HG02610 (cell line): ENCODE measurements around the gene ZBED6.
"Not testable (repeated sequence)": the region's sequence is repeated elsewhere in the genome, so short reads cannot be mapped to it uniquely, and the experiment has no call there.

Experiments
- ATAC-seq: cut with Tn5 transposase; IDR thresholded peaks from one replicate; pipeline ENCODE4 v1.9.1; 2021; ENCODE audit warnings: mild to moderate bottlenecking, moderate library complexity; ENCODE audit not compliant: unreplicated experiment

The ZBED6 gene, protein sequence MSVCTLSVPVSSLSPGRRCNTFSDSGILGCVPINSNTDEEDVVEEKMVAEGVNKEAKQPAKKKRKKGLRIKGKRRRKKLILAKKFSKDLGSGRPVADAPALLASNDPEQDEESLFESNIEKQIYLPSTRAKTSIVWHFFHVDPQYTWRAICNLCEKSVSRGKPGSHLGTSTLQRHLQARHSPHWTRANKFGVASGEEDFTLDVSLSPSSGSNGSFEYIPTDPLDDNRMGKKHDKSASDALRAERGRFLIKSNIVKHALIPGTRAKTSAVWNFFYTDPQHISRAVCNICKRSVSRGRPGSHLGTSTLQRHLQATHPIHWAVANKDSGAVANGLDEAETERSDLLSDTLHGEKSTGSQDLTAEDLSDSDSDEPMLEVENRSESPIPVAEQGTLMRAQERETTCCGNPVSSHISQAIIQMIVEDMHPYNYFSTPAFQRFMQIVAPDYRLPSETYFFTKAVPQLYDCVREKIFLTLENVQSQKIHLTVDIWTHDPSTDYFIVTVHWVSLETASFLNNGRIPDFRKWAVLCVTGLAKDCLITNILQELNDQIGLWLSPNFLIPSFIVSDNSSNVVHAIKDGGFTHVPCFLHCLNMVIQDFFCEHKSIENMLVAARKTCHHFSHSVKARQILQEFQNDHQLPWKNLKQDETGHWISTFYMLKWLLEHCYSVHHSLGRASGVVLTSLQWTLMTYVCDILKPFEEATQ (N-terminal part only)

DNA sequence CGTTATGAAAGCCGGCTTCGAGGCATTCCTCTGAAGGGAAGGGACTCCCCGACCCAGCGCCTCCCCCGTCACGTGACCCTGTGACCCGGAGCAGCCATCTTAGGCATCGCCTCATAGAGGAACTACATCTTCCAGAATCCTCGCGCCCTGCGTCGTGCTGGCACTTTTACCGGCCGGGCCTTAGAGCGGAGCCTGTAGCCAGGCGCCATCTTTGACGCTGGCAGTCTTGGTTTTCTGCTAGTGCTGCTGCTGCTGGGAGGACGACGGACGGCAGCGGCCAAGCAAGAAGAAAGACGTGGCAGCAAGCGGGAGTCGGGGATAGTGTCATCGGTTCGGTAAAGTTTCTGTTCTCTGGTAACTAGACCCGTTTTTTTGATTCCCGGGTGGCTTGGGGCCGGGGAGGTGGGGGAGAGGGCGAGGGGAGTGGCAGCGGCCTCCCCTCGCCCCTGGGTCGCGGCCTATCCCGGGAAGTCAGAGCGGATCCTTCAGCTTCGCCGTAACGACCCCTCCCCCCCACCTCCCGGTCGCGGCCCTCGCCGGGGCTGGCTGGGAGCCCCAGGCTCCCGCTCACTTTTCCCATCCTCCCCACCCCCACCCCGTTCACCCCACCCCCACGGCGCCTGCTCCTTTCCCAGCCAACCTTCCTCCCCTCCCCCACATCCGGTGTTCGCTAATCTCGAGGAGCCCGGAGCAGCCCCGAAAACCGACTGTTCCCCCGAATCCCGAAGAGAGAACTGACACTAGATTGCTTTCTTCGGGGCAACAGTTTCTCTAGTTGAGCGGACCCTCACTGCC lies at the start of gene ZBED6, which contains the start of gene ZC3H11A:
TSS of gene ZBED6 (plus strand) at position 183 of the 795 bp plus-strand sequence. CDS start 1,900 bp downstream, outside the sequence.
TSS of gene ZC3H11A (plus strand) at position 183 of the 795 bp plus-strand sequence. CDS start 21,448 bp downstream, outside the sequence.
- ATAC-seq = peak; percentile 96

GRCh38 chr1:203746281-203746680 lies 49.1 kb upstream of the ZBED6 start:
- ATAC-seq = no peak

GRCh38 chr1:203751051-203751450 lies 44.4 kb upstream of the ZBED6 start:
- no peak for ATAC-seq

GRCh38 chr1:203751618-203752361 lies 43.6 kb upstream of the ZBED6 start:
- not testable (repeated sequence) for ATAC-seq

DNA sequence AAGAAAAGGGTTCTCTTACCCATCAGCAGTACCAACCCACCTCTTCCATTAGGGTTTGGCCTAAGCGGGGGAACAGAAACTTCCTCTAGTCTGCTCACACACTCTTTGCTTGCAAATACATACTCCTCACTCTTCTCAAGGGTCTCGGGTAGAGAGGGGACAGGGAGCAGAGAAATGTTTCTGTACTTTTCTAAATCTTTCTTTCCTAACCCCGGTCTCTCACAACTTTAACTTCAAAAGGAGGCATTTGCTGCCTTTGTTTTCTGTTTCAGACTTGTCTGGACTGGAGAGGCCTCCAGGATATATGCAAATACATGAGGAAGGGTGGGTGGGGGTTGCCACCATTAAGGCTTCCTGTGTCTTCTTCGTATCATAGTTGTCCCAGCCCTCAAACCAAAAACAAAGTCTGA lies 41.0 kb upstream of the ZBED6 start:
- no peak for ATAC-seq

DNA sequence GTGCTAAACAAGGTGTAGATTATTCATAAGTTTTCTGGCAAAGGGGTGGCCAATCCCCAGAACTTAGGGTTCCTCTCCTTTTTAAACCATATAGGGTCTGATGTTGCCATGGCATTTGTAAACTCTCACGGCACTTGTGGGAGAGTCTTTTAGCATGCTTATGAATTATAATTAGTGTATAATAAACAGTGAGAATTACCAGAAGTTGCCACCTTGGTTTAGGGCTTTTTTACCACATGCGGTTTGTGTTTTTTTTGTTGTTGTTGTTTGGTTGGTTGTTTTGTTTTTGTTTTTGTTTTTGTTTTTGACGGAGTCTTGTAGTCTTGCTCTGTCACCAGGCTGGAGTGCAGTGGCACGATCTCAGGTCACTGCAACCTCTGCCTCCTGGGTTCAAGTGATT lies 39.4 kb upstream of the ZBED6 start:
- ATAC-seq = no peak

GRCh38 chr1:203758749-203759148 lies 36.7 kb upstream of the ZBED6 start:
- ATAC-seq = not testable (repeated sequence)

GRCh38 chr1:203760506-203760905 lies 34.9 kb upstream of the ZBED6 start:
- ATAC-seq = no peak

- ATAC-seq = not testable (repeated sequence)
These were observed 33.5 kb upstream of the ZBED6 start for GRCh38 chr1:203761958-203762357.

DNA sequence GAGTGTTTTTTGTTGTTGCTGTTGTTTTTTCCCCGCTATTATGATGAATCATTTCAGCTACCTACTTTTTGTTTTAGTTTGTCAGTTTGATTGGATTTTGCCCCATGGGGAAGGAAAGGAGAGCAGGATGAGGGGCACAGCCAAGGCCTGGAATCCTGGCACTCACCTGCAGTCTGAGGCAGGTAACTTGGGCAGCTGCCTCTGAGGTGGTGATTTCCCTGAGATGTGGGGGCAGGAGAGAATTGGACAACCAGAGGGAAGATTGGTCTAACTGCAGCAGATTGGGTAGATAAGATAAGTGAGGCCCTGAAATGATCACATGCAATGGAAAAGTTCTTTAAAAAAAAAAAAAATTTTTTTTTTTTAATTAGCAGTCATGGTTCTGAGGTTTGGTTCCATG lies 31.9 kb upstream of the ZBED6 start:
- no peak for ATAC-seq

DNA sequence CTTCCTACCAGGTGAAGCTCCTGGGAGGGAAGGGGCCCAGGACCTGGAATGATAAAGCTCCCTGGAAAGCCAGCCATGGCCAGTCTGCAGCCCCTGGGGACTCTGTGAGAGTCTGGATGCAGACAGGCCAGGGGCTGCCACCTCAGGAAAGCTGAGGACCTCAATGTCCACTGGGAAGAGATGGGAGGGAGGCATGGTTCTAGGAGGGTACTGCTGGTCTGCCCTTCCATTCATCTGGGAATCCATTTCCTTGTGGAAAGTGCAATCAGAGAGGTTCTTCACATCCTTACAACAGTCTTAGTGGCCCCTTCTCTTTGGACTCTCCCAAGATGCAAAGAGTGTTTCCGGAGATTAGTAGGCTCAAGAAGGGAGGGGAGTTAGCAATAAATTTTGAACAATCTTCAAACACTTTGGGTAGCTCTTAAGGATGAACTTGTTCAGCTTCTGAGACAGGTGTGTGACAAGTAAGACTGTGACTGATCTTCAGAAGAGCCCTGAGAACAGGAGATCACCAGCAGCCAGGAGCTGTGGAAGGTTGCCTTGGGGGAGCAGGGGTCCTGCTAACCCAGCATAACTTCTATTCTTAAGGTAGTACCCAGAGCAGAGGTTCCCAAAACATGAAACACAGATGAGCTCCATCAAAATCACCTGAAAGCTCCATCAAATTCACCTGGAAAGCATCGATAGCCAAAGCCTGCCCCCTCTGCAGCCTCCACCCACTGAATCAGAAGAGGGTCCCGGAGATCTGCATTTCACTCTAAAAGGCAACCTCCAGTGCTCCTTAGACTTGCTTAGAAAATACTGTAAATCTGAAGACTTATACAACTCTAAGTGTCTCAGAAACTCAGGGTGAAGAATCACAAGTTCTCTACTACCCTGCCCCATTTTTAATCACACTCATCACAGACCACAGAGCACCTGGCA lies 31.1 kb upstream of the ZBED6 start:
- ATAC-seq = no peak

DNA sequence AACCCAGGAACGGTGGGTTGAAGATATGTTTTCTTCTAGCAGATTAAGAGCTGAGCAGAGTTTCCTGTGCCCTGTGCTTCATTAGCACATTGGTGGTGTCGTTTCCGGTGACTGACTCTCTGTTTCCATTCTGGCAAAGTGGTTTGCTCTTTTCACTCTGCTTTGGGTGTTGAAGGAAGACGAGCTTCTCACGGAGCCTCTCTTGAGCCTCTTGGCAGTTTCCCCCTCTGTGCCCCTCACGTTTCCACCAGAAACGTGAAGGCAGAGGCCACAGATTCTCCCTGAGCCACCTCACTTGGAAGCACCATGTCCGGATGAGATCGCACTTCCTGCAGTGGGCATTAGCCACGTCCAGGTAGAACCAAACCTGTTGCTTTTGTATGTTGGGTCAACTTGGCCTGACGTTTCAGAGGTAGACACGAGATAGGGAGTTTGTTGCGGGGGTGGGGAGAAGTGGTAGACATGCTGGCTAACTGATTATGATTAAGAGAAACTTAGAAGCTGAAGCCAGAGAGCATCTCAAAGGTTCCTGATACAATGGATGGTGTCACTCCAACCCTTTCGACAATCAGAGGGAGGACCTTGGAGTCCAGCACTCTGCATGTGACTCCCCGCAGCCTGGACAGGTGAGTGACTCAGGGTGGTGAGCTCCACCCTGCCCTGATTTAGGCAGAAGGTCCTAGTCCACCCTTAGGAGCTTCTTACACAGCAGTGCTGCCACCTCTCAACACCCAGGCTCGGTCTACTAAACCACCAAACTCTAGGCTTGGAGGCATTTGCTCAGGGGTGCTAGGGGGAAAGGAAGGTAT lies 30.2 kb upstream of the ZBED6 start, which contains the start of gene LAX1:
TSS of gene LAX1 (plus strand) at position 155 of the 809 bp plus-strand sequence. CDS start at position 538, 383 bp downstream.
- ATAC-seq = peak; percentile 45

- ATAC-seq = no peak
These were observed 27.2 kb upstream of the ZBED6 start for GRCh38 chr1:203768256-203768655.

DNA sequence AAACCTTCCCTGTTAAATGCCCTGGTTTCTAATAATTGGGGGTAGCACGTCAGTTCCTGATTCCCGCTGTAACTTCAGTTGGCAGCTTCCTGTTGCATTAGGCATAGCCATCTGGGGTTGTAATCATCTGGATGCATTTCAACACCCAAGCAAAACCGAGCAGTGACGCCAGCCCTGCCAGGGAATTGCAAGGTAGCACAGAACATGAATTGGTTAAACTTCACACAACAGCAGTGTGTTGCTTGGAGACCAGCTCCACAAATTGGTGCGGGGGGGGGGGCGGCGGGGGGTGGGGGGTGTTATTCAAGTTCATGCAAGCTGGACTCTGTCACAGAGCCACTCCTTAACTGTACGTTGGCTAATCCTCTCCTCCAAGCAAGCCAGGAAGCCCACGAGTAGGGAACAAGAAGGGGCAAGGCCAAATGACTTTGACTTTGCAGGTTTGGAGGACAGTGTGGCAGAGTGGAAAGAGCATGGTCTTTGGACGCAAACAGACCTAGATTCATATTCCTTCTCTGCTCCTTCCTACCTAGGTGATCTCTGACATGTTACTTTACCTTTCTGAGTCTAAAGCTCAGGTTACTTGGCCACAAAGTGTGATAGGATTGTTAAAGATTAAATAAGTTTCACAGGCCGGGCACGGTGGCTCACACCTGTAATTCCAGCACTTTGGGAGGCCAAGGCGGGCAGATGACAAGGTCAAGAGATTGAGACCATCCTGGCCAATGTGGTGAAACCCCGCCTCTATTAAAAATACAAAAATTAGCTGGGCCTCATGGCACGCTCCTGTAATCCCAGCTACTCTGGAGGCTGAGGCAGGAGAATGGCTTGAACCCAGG lies 25.7 kb upstream of the ZBED6 start:
- ATAC-seq = no peak

- no peak for ATAC-seq
These were observed 23.5 kb upstream of the ZBED6 start for GRCh38 chr1:203771901-203772301.

DNA sequence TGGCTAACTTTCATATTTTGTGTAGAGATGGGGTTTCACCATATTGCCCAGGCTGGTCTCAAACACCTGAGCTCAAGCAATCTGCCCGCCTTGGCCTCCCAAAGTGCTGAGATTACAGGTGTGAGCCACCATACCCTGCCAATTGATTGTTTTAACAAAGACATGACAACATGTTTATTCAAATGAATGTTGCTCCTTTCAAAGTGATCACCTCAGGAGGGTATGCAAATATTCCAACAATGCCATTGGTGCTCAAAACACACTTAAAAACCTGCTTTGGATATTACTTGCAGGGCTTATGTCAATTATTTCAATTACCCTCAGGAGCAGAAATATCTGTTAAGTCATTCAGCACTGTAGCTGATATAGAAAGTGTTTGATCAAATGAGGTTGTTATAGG lies 22.6 kb upstream of the ZBED6 start:
- no peak for ATAC-seq

- no peak for ATAC-seq
These were observed 18.8 kb upstream of the ZBED6 start for GRCh38 chr1:203776636-203777035.

DNA sequence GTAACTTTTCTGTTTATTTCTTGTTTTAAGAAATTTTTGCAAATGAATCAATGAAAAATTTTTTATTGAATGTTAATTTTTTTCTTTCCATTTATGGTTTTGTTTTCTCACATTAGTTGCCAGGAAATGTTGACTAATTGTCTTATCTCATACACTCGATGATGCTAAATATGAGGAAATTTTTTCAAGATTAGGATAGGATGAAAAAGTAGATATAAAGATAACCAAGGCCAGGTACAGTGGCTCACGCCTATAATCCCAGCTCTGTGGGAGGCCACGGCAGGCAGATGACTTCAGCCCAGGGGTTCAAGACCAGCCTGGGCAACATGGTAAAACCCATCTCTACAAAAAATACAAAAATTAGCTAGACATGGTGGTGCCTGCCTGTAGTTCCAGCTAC lies 17.8 kb upstream of the ZBED6 start:
- ATAC-seq = no peak
